Measurements from ENCODE around the gene CASQ1.

GRCh38 chr1:160193832-160194736, 3.7 kb downstream of the CASQ1 start:
- TF ChIP-seq ZNF70 (CRISPR knock-in tag; IDR thresholded peaks at IDR 0.05) (no peak), GLIS3 (CRISPR knock-in tag; IDR thresholded peaks at IDR 0.05) (no peak)

All from SK-N-SH treated with all-trans-retinoic acid at 6 μM for 48 hours (cell line).